ENCODE measurements around the gene MAD1L1. TPM values are rescaled to one million over a fixed set of nuclear protein-coding genes. Genes with fewer than 3 reads are reported as not detected.
"Not testable (repeated sequence)": the region's sequence is repeated elsewhere in the genome, so short reads cannot be mapped to it uniquely, and the experiment has no call there.

The MAD1L1 gene
- polyA plus RNA-seq, 4 donors: 12.3 to 21.7 (median 18.1) TPM

- FAIRE-seq (no peak), DNase-seq (no peak)
- Histone ChIP-seq H3K4me3 (ENCODE audit: low read depth in 1 of 3, low read length in 3 of 3) (no peak overlapping the region), H3K4me1 (ENCODE audit: control insufficient read depth in 3 of 3, insufficient read depth in 2 of 3, low read depth in 1 of 3, low read length in 2 of 3) (peaks cover 0 to 20% (median 0%) of the 10 kb centered on the region in 3 donors), H3K27ac (ENCODE audit: low read depth in 1 of 3, low read length in 2 of 3) (no peak overlapping the region), H3K27me3 (ENCODE audit: control insufficient read depth in 3 of 3, insufficient read depth in 3 of 3, low read length in 3 of 3) (no peaks in the 10 kb centered on the region), H3K36me3 (ENCODE audit: control insufficient read depth in 3 of 3, insufficient read depth in 2 of 3, low read depth in 1 of 3, low read length in 3 of 3) (peaks cover 0 to 84% (median 4%) of the 10 kb centered on the region in 3 donors), H3K9me3 (ENCODE audit: control insufficient read depth in 2 of 2, insufficient read depth in 1 of 2, low read depth in 1 of 2, low read length in 1 of 2) (no peaks in the 10 kb centered on the region)
- 83 to 97% (median 90%) methylated on average over 7 of the region's 7 CpGs for WGBS, 3 donors
Measured at GRCh38 chr7:2274666-2275065, 41.9 kb upstream of the MAD1L1 start.

GRCh38 chr7:2273866-2274265, 41.1 kb upstream of the MAD1L1 start:
- WGBS, 3 donors: 97 to 98% (median 98%) methylated on average over 19 to 20 of the region's 20 CpGs
- DNase-seq (no peak), FAIRE-seq (no peak)
- Histone ChIP-seq H3K36me3 (ENCODE audit: control insufficient read depth in 3 of 3, insufficient read depth in 2 of 3, low read depth in 1 of 3, low read length in 3 of 3) (peaks cover 0 to 83% (median 4%) of the 10 kb centered on the region in 3 donors), H3K4me3 (ENCODE audit: low read depth in 1 of 3, low read length in 3 of 3) (no peak overlapping the region), H3K9me3 (ENCODE audit: control insufficient read depth in 2 of 2, insufficient read depth in 1 of 2, low read depth in 1 of 2, low read length in 1 of 2) (no peaks in the 10 kb centered on the region), H3K4me1 (ENCODE audit: control insufficient read depth in 3 of 3, insufficient read depth in 2 of 3, low read depth in 1 of 3, low read length in 2 of 3) (peaks cover 0 to 17% (median 0%) of the 10 kb centered on the region in 3 donors), H3K27me3 (ENCODE audit: control insufficient read depth in 3 of 3, insufficient read depth in 3 of 3, low read length in 3 of 3) (no peaks in the 10 kb centered on the region), H3K27ac (ENCODE audit: low read depth in 1 of 3, low read length in 2 of 3) (no peak overlapping the region)

GRCh38 chr7:2272031-2272430, 39.3 kb upstream of the MAD1L1 start:
- Histone ChIP-seq H3K4me3 (ENCODE audit: low read depth in 1 of 3, low read length in 3 of 3) (no peak overlapping the region), H3K36me3 (ENCODE audit: control insufficient read depth in 3 of 3, insufficient read depth in 2 of 3, low read depth in 1 of 3, low read length in 3 of 3) (peaks cover 0 to 71% (median 4%) of the 10 kb centered on the region in 3 donors), H3K27me3 (ENCODE audit: control insufficient read depth in 3 of 3, insufficient read depth in 3 of 3, low read length in 3 of 3) (no peaks in the 10 kb centered on the region), H3K9me3 (ENCODE audit: control insufficient read depth in 2 of 2, insufficient read depth in 1 of 2, low read depth in 1 of 2, low read length in 1 of 2) (no peaks in the 10 kb centered on the region), H3K27ac (ENCODE audit: low read depth in 1 of 3, low read length in 2 of 3) (no peak overlapping the region), H3K4me1 (ENCODE audit: control insufficient read depth in 3 of 3, insufficient read depth in 2 of 3, low read depth in 1 of 3, low read length in 2 of 3) (peaks cover 0 to 17% (median 0%) of the 10 kb centered on the region in 3 donors)
- 85 to 91% (median 90%) methylated on average over 8 to 9 of the region's 9 CpGs for WGBS, 3 donors
- DNase-seq (no peak), FAIRE-seq (no peak)

GRCh38 chr7:2271273-2272026, 38.7 kb upstream of the MAD1L1 start:
- FAIRE-seq (no peak), DNase-seq (no peak)
- Histone ChIP-seq H3K27ac (ENCODE audit: low read depth in 1 of 3, low read length in 2 of 3) (no peak overlapping the region), H3K4me3 (ENCODE audit: low read depth in 1 of 3, low read length in 3 of 3) (no peak overlapping the region), H3K9me3 (ENCODE audit: control insufficient read depth in 2 of 2, insufficient read depth in 1 of 2, low read depth in 1 of 2, low read length in 1 of 2) (no peaks in the 10 kb centered on the region), H3K27me3 (ENCODE audit: control insufficient read depth in 3 of 3, insufficient read depth in 3 of 3, low read length in 3 of 3) (no peaks in the 10 kb centered on the region), H3K4me1 (ENCODE audit: control insufficient read depth in 3 of 3, insufficient read depth in 2 of 3, low read depth in 1 of 3, low read length in 2 of 3) (peaks cover 0 to 17% (median 0%) of the 10 kb centered on the region in 3 donors), H3K36me3 (ENCODE audit: control insufficient read depth in 3 of 3, insufficient read depth in 2 of 3, low read depth in 1 of 3, low read length in 3 of 3) (peaks cover 0 to 71% (median 0%) of the 10 kb centered on the region in 3 donors)
- 82 to 85% (median 83%) methylated on average over 27 of the region's 27 CpGs for WGBS, 3 donors

GRCh38 chr7:2270495-2270894, 37.8 kb upstream of the MAD1L1 start:
- H3K27me3 ChIP-seq (ENCODE audit: control insufficient read depth in 3 of 3, insufficient read depth in 3 of 3, low read length in 3 of 3): no peaks in the 10 kb centered on the region
- H3K27ac ChIP-seq (ENCODE audit: low read depth in 1 of 3, low read length in 2 of 3): no peak overlapping the region
- no peaks in the 10 kb centered on the region for H3K9me3 ChIP-seq (ENCODE audit: control insufficient read depth in 2 of 2, insufficient read depth in 1 of 2, low read depth in 1 of 2, low read length in 1 of 2)
- H3K36me3 ChIP-seq (ENCODE audit: control insufficient read depth in 3 of 3, insufficient read depth in 2 of 3, low read depth in 1 of 3, low read length in 3 of 3): peaks cover 0 to 72% (median 0%) of the 10 kb centered on the region in 3 donors
- FAIRE-seq (no peak), DNase-seq (no peak)
- H3K4me3 ChIP-seq (ENCODE audit: low read depth in 1 of 3, low read length in 3 of 3): no peak overlapping the region
- peaks cover 0 to 17% (median 0%) of the 10 kb centered on the region in 3 donors for H3K4me1 ChIP-seq (ENCODE audit: control insufficient read depth in 3 of 3, insufficient read depth in 2 of 3, low read depth in 1 of 3, low read length in 2 of 3)
- 89 to 92% (median 89%) methylated on average over 7 to 8 of the region's 8 CpGs for WGBS, 3 donors

GRCh38 chr7:2269991-2270460, 37.3 kb upstream of the MAD1L1 start:
- H3K27me3 ChIP-seq (ENCODE audit: control insufficient read depth in 3 of 3, insufficient read depth in 3 of 3, low read length in 3 of 3): no peaks in the 10 kb centered on the region
- DNase-seq (no peak), FAIRE-seq (no peak)
- H3K36me3 ChIP-seq (ENCODE audit: control insufficient read depth in 3 of 3, insufficient read depth in 2 of 3, low read depth in 1 of 3, low read length in 3 of 3): peaks cover 0 to 71% (median 0%) of the 10 kb centered on the region in 3 donors
- H3K9me3 ChIP-seq (ENCODE audit: control insufficient read depth in 2 of 2, insufficient read depth in 1 of 2, low read depth in 1 of 2, low read length in 1 of 2): no peaks in the 10 kb centered on the region
- peaks cover 0 to 17% (median 0%) of the 10 kb centered on the region in 3 donors for H3K4me1 ChIP-seq (ENCODE audit: control insufficient read depth in 3 of 3, insufficient read depth in 2 of 3, low read depth in 1 of 3, low read length in 2 of 3)
- no peak overlapping the region for H3K4me3 ChIP-seq (ENCODE audit: low read depth in 1 of 3, low read length in 3 of 3)
- H3K27ac ChIP-seq (ENCODE audit: low read depth in 1 of 3, low read length in 2 of 3): peak overlapping the region in 1 of 3 donors; percentile 8
- 92 to 93% (median 93%) methylated on average over 10 of the region's 10 CpGs for WGBS, 3 donors

GRCh38 chr7:2269089-2269990, 36.6 kb upstream of the MAD1L1 start:
- not testable (repeated sequence) for FAIRE-seq
- DNase-seq: peak in 1 of 2 donors; percentile 45

GRCh38 chr7:2266911-2267310, 34.2 kb upstream of the MAD1L1 start:
- DNase-seq (no peak), FAIRE-seq (no peak)
- 76 to 79% (median 76%) methylated on average over 10 of the region's 10 CpGs for WGBS, 3 donors
- Histone ChIP-seq H3K27ac (ENCODE audit: low read depth in 1 of 3, low read length in 2 of 3) (no peak overlapping the region), H3K4me3 (ENCODE audit: low read depth in 1 of 3, low read length in 3 of 3) (no peak overlapping the region), H3K27me3 (ENCODE audit: control insufficient read depth in 3 of 3, insufficient read depth in 3 of 3, low read length in 3 of 3) (no peaks in the 10 kb centered on the region), H3K36me3 (ENCODE audit: control insufficient read depth in 3 of 3, insufficient read depth in 2 of 3, low read depth in 1 of 3, low read length in 3 of 3) (peaks cover 0 to 71% (median 3%) of the 10 kb centered on the region in 3 donors), H3K9me3 (ENCODE audit: control insufficient read depth in 2 of 2, insufficient read depth in 1 of 2, low read depth in 1 of 2, low read length in 1 of 2) (no peaks in the 10 kb centered on the region), H3K4me1 (ENCODE audit: control insufficient read depth in 3 of 3, insufficient read depth in 2 of 3, low read depth in 1 of 3, low read length in 2 of 3) (peaks cover 0 to 17% (median 0%) of the 10 kb centered on the region in 3 donors)

More at GRCh38 chr7:2269089-2269990, 36.6 kb upstream of the MAD1L1 start:
- peaks cover 0 to 17% (median 0%) of the 10 kb centered on the region in 3 donors for H3K4me1 ChIP-seq (ENCODE audit: control insufficient read depth in 3 of 3, insufficient read depth in 2 of 3, low read depth in 1 of 3, low read length in 2 of 3)
- not testable (repeated sequence) for H3K4me3 ChIP-seq (ENCODE audit: low read depth in 1 of 3, low read length in 3 of 3); H3K9me3 ChIP-seq (ENCODE audit: control insufficient read depth in 2 of 2, insufficient read depth in 1 of 2, low read depth in 1 of 2, low read length in 1 of 2); H3K27me3 ChIP-seq (ENCODE audit: control insufficient read depth in 3 of 3, insufficient read depth in 3 of 3, low read length in 3 of 3)
- H3K36me3 ChIP-seq (ENCODE audit: control insufficient read depth in 3 of 3, insufficient read depth in 2 of 3, low read depth in 1 of 3, low read length in 3 of 3): peaks cover 0 to 67% (median 0%) of the 10 kb centered on the region in 3 donors
- 66 to 85% (median 79%) methylated on average over 11 to 12 of the region's 18 CpGs for whole genome bisulfite sequencing, 3 donors
- H3K27ac ChIP-seq (ENCODE audit: low read depth in 1 of 3, low read length in 2 of 3): peak overlapping the region in 1 of 3 donors; percentile 8
